CD14-positive monocyte (primary cell): Measurements from ENCODE around the gene EDEM1. TPM values are rescaled to one million over a fixed set of nuclear protein-coding genes. Genes with fewer than 3 reads are reported as not detected.

Experiments used
- DNase-seq, 3 donors: peaks; one replicate each; pipeline ENCODE4 v3.0.0-alpha.2; 2011 to 2022
- H2AFZ ChIP-seq: 2 replicates; pipeline ENCODE4 v1.6.0; 2012; ENCODE audit warnings: mild to moderate bottlenecking, low read depth, low read length, inconsistent platforms; ENCODE audit not compliant: insufficient read depth, poor library complexity, severe bottlenecking
- H3K27ac ChIP-seq, 2 donors: 1 replicate in 1 of 2; 2 replicates in 1 of 2; pipeline ENCODE4 v1.5.1; 2012 to 2013; ENCODE audit warnings: low read length in 2 of 2, control low read depth in 1 of 2, inconsistent platforms in 1 of 2, low read depth in 1 of 2, mild to moderate bottlenecking in 1 of 2
- H3K27me3 ChIP-seq, 2 donors: one replicate each; pipeline versions ENCODE4 v1.6.0 to v1.6.1; 2011 to 2013; ENCODE audit warnings: low read length in 2 of 2; ENCODE audit not compliant: control insufficient read depth in 2 of 2, insufficient read depth in 2 of 2
- H3K36me3 ChIP-seq, 2 donors: replicated peaks in 1 of 2; 1 replicate in 1 of 2; 2 replicates in 1 of 2; pipeline versions ENCODE4 v1.5.1 to v1.6.1; 2012 to 2013; ENCODE audit warnings: low read length in 2 of 2, control low read depth in 1 of 2, inconsistent platforms in 1 of 2, mild to moderate bottlenecking in 1 of 2; ENCODE audit not compliant: insufficient read depth in 2 of 2, control insufficient read depth in 1 of 2
- H3K4me1 ChIP-seq, 2 donors: 1 replicate in 1 of 2; 2 replicates in 1 of 2; pipeline versions ENCODE4 v1.5.1 to v1.6.1; 2012 to 2013; ENCODE audit warnings: low read length in 2 of 2, control low read depth in 1 of 2, inconsistent platforms in 1 of 2, mild to moderate bottlenecking in 1 of 2, moderate library complexity in 1 of 2; ENCODE audit not compliant: insufficient read depth in 2 of 2, control insufficient read depth in 1 of 2
- H3K4me2 ChIP-seq: replicated peaks from 2 replicates; pipeline ENCODE3; 2012; ENCODE audit warnings: low read length, moderate library complexity, mild to moderate bottlenecking; ENCODE audit not compliant: poor library complexity, severe bottlenecking; ENCODE audit errors: extremely low read depth
- H3K4me3 ChIP-seq, 3 experiments: fragments of 200-600 bp in 1 of 3; sonication (generic) in 1 of 3; replicated peaks in 1 of 3; 1 replicate in 2 of 3; 2 replicates in 1 of 3; pipeline ENCODE4 v1.5.1; 2011 to 2013; ENCODE audit warnings: low read length in 3 of 3, mild to moderate bottlenecking in 3 of 3, control low read depth in 2 of 3, low read depth in 2 of 3, inconsistent platforms in 1 of 3, moderate library complexity in 1 of 3
- H3K79me2 ChIP-seq: 2 replicates; pipeline ENCODE4 v1.6.0; 2012; ENCODE audit warnings: mild to moderate bottlenecking, control low read depth, inconsistent platforms, low read length, moderate library complexity; ENCODE audit not compliant: insufficient read depth
- H3K9ac ChIP-seq: 2 replicates; pipeline ENCODE4 v1.6.0; 2017; ENCODE audit warnings: low read length, mild to moderate bottlenecking; ENCODE audit not compliant: insufficient read depth, poor library complexity, severe bottlenecking
- H3K9me3 ChIP-seq, 2 donors: replicated peaks in 1 of 2; 1 replicate in 1 of 2; 2 replicates in 1 of 2; pipeline versions ENCODE4 v1.5.1 to v1.6.1; 2012 to 2013; ENCODE audit warnings: low read length in 2 of 2, control low read depth in 1 of 2; ENCODE audit not compliant: control insufficient read depth in 1 of 2, insufficient read depth in 1 of 2
- H4K20me1 ChIP-seq: 2 replicates; pipeline ENCODE4 v1.6.0; 2012; ENCODE audit warnings: mild to moderate bottlenecking, low read length, control low read depth, moderate library complexity; ENCODE audit not compliant: insufficient read depth
- H3K27ac Mint-ChIP-seq, 7 donors: one replicate each; pipeline ENCODE4 v1.8.0; 2020; ENCODE audit warnings: mild to moderate bottlenecking in 7 of 7, mixed read lengths in 7 of 7, moderate library complexity in 6 of 7, inconsistent platforms in 2 of 7
- H3K27me3 Mint-ChIP-seq, 3 donors: one replicate each; pipeline ENCODE4 v1.8.0; 2021 to 2022; ENCODE audit warnings: low read depth in 3 of 3, mild to moderate bottlenecking in 3 of 3, mixed read lengths in 3 of 3, moderate library complexity in 3 of 3, inconsistent platforms in 1 of 3
- H3K36me3 Mint-ChIP-seq, 2 donors: one replicate each; pipeline ENCODE4 v1.8.0; 2020; ENCODE audit warnings: mixed read lengths in 2 of 2, inconsistent platforms in 1 of 2, mild to moderate bottlenecking in 1 of 2
- H3K4me1 Mint-ChIP-seq: one replicate; pipeline ENCODE4 v1.8.0; 2020; ENCODE audit warnings: mild to moderate bottlenecking, mixed read lengths
- H3K4me3 Mint-ChIP-seq, 2 donors: one replicate each; pipeline ENCODE4 v1.8.0; 2020; ENCODE audit warnings: mild to moderate bottlenecking in 2 of 2, mixed read lengths in 2 of 2, moderate library complexity in 1 of 2
- H3K9me3 Mint-ChIP-seq, 7 donors: one replicate each; pipeline ENCODE4 v1.8.0; 2020 to 2022; ENCODE audit warnings: mixed read lengths in 7 of 7, mild to moderate bottlenecking in 6 of 7, moderate library complexity in 6 of 7, inconsistent platforms in 2 of 7
- WGBS: methylation state at CpG from one replicate; pipeline ENCODE4 v1.1.5; 2013; ENCODE audit warnings: missing lambda C conversion rate; ENCODE audit not compliant: insufficient coverage; 5-methylcytosine and 5-hydroxymethylcytosine counted together
- intact Hi-C, 2 donors: fragments of 100-400 bp; cut with micrococcal nuclease; formaldehyde crosslinking; loops; one replicate each; pipeline versions ENCODE4 v1.15.0 to v1.15.1; 2023
- polyA plus RNA-seq, 3 donors: library from polyadenylated mRNA; depleted of rRNA in 1 of 3; unstranded in 2 of 3; stranded (reverse) in 1 of 3; fragments of 300-500 nt in 2 of 3; fragments of >200 nt in 1 of 3; fragmentation: Illumina TruSeq in 2 of 3; gene quantifications; 1 replicate in 2 of 3; 2 replicates in 1 of 3; pipeline ENCODE4 v1.2.3, GENCODE V29; 2012 to 2021
- small RNA-seq: library from RNA; depleted of rRNA; stranded (forward); fragments of <200 nt; gene quantifications from one replicate; pipeline ENCODE3, GENCODE V24; 2012; ENCODE audit warnings: low read depth; ENCODE audit not compliant: insufficient read length
- TF ChIP-seq, protein P1 (sequence below): fragments of 200-600 bp; IDR thresholded peaks from one replicate; pipeline ENCODE4 v1.8.0; 2022; ENCODE audit warnings: antibody characterized with exemption, mild to moderate bottlenecking

EDEM1 gene
- polyA plus RNA-seq, 3 donors, result 17.5 to 31.7 (median 23.7) TPM

DNA sequence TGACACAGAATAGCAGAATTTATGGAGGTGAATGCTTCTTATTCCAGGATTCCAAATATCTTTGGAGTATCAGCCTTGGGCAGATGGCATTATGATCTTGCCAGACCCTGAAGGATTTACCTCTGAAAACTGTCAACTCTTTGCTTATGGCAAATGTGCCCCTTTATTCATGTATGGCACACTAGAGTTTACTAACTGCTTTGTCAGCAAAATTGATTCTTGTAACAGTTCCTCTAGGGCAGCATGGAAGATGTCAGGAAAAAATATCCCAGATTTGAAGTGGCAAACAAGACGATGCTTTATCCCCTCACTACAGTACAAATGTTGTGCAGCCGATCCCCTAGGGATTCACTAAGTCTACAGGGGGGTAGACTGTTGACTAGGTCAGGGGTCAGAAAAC, 79.7 kb downstream of the EDEM1 start:
- Histone ChIP-seq H4K20me1 (no peaks in the 10 kb centered on the region), H3K36me3 (no peaks in the 10 kb centered on the region), H3K4me1 (peaks cover 20 to 29% of the 10 kb centered on the region in 2 donors), H3K27me3 (no peaks in the 10 kb centered on the region), H3K9ac (no peak overlapping the region), H3K9me3 (no peaks in the 10 kb centered on the region), H3K4me3 (no peak overlapping the region), H3K4me2 (no peak overlapping the region), H3K79me2 (no peaks in the 10 kb centered on the region), H3K27ac (no peak overlapping the region), H2AFZ (no peak overlapping the region)
- H3K27ac Mint-ChIP-seq, result no peak overlapping the region
- TF ChIP-seq, protein P1, sequence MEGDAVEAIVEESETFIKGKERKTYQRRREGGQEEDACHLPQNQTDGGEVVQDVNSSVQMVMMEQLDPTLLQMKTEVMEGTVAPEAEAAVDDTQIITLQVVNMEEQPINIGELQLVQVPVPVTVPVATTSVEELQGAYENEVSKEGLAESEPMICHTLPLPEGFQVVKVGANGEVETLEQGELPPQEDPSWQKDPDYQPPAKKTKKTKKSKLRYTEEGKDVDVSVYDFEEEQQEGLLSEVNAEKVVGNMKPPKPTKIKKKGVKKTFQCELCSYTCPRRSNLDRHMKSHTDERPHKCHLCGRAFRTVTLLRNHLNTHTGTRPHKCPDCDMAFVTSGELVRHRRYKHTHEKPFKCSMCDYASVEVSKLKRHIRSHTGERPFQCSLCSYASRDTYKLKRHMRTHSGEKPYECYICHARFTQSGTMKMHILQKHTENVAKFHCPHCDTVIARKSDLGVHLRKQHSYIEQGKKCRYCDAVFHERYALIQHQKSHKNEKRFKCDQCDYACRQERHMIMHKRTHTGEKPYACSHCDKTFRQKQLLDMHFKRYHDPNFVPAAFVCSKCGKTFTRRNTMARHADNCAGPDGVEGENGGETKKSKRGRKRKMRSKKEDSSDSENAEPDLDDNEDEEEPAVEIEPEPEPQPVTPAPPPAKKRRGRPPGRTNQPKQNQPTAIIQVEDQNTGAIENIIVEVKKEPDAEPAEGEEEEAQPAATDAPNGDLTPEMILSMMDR, result no peak
- no peak overlapping the region for H3K4me3 Mint-ChIP-seq
- peaks cover 0 to 8% (median 5%) of the 10 kb centered on the region in 7 donors for H3K9me3 Mint-ChIP-seq
- no peak for DNase-seq
- H3K27me3 Mint-ChIP-seq, result no peaks in the 10 kb centered on the region
- no CpG with 5 or more reads among the region's 2 CpGs for WGBS
- intact Hi-C loops, result no loop called here
- H3K36me3 Mint-ChIP-seq, result no peaks in the 10 kb centered on the region
- H3K4me1 Mint-ChIP-seq, result peaks cover 19% of the 10 kb centered on the region

DNA sequence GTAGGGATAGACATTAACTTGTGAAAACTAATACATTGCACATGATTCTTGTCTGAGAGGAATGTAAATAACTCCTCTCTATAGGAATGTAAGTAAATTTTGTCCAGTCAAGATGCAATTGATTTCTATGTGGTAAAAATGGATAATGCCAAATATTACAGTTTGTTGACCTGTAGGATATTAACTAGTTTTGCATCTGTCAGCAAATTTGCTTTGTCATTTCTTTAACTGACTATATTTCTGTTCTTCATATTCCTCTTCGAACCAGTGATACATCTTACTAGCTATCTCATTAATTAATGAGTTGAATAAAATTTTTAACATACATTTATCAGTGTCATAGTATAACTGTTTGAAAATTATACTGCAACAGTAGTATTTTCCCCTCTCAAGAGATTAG, 80.4 kb downstream of the EDEM1 start:
- TF ChIP-seq, protein P1, result no peak
- no CpG with 5 or more reads among the region's 1 CpG for WGBS
- no peaks in the 10 kb centered on the region for H3K27me3 Mint-ChIP-seq
- H3K4me3 Mint-ChIP-seq, result no peak overlapping the region
- intact Hi-C loops, result no loop called here
- H3K4me1 Mint-ChIP-seq, result peaks cover 19% of the 10 kb centered on the region
- Histone ChIP-seq H3K79me2 (no peaks in the 10 kb centered on the region), H2AFZ (no peak overlapping the region), H3K9ac (no peak overlapping the region), H3K4me1 (peaks cover 20 to 29% of the 10 kb centered on the region in 2 donors), H3K27me3 (no peaks in the 10 kb centered on the region), H3K27ac (no peak overlapping the region), H3K4me3 (no peak overlapping the region), H4K20me1 (no peaks in the 10 kb centered on the region), H3K9me3 (no peaks in the 10 kb centered on the region), H3K36me3 (no peaks in the 10 kb centered on the region), H3K4me2 (no peak overlapping the region)
- no peaks in the 10 kb centered on the region for H3K36me3 Mint-ChIP-seq
- DNase-seq, result no peak
- H3K9me3 Mint-ChIP-seq, result peaks cover 0 to 8% (median 5%) of the 10 kb centered on the region in 7 donors
- no peak overlapping the region for H3K27ac Mint-ChIP-seq

Small RNA genes within 50 kb of the gene (small RNA-seq; reads per million reads assigned to genes)
- gene MIR4790 (not detected), gene RN7SL553P (not detected)

Other genes starting within 250 kb of the EDEM1 start
- 100 to 1,000 TPM in 1 of 3 donors, 10 to 100 TPM in 2; 20.2 to 167 (median 23.4) TPM for gene BHLHE40, start 208.3 kb upstream of the EDEM1 start, polyA plus RNA-seq
- 100 to 1,000 TPM in 2 of 3 donors, 10 to 100 TPM in 1; 46.6 to 121 (median 101) TPM for gene ARL8B, start 65.4 kb upstream of the EDEM1 start, polyA plus RNA-seq